Ishikawa (cell line): ENCODE results near the gene SMAD6.

Experiments
- EP300 ChIP-seq: IDR thresholded peaks from 2 replicates; pipeline ENCODE4 v1.6.1; 2012; ENCODE audit warnings: borderline replicate concordance
- MAX ChIP-seq: IDR thresholded peaks from 2 replicates; pipeline ENCODE4 v1.6.1; 2012
- RAD21 ChIP-seq: IDR thresholded peaks from 2 replicates; pipeline ENCODE4 v1.6.1; 2012; ENCODE audit warnings: low read depth
- TAF1 ChIP-seq: IDR thresholded peaks from 2 replicates; pipeline ENCODE4 v1.6.1; 2012; ENCODE audit warnings: low read depth, mild to moderate bottlenecking
- TCF12 ChIP-seq: IDR thresholded peaks from 2 replicates; pipeline ENCODE4 v1.6.1; 2012; ENCODE audit warnings: low read depth
- TEAD4 ChIP-seq: IDR thresholded peaks from 2 replicates; pipeline ENCODE4 v1.6.1; 2012
- YY1 ChIP-seq: IDR thresholded peaks from 2 replicates; pipeline ENCODE4 v1.6.1; 2012; ENCODE audit warnings: low read depth

DNA sequence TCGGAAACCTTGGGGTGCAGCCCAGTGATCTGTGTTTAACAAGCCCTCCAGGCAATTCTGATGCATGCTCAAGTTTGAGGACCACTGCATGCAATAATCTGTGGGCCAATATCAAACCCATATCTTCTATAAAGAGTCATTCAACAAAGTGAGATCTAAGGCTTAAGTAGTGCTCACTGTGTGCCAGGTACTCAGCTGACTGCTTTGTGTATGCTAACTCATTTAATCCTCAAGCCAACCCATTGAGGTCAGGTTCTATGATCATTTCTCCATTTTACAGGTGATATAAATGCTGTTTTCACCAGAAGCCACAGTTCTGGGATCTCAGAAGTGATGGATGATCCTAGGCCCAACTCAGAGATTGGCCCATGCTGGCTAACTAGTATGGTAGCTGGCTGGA is 101.7 kb downstream of the SMAD6 start:
- TF ChIP-seq TEAD4 = no peak
- TF ChIP-seq YY1 = no peak
- TF ChIP-seq TAF1 = no peak
- TF ChIP-seq MAX = no peak
- TF ChIP-seq RAD21 = no peak
- TF ChIP-seq TCF12 = no peak
- no peak for TF ChIP-seq EP300
